ENCODE measurements around the gene GATC.

The GATC gene

GRCh38 chr12:120495731-120496412 is 49.6 kb downstream of the GATC start, which contains the start of gene DYNLL1:
DYNLL1 (plus strand) TSS chr12:120496113; CDS start chr12:120496422, 309 bp downstream.
- Histone ChIP-seq H3K27me3 (ENCODE audit: control insufficient read depth, insufficient read depth, low read length) (no peaks in the 10 kb centered on the region), H3K36me3 (ENCODE audit: control insufficient read depth, insufficient read depth, low read length) (peaks cover 9% of the 10 kb centered on the region), H3K9ac (ENCODE audit: low read depth, low read length) (peak within 1 kb of the TSS; percentile 68), H3K4me1 (ENCODE audit: control insufficient read depth, insufficient read depth, low read length) (peaks cover 10% of the 10 kb centered on the region), H3K4me3 (ENCODE audit: low read depth, low read length) (peak within 1 kb of the TSS; percentile 91), H3K9me3 (ENCODE audit: control insufficient read depth, insufficient read depth, low read length) (no peaks in the 10 kb centered on the region)

- H3K36me3 ChIP-seq (ENCODE audit: control insufficient read depth, insufficient read depth, low read length), result peaks cover 6% of the 10 kb centered on the region
- H3K9me3 ChIP-seq (ENCODE audit: control insufficient read depth, insufficient read depth, low read length), result no peaks in the 10 kb centered on the region
- H3K9ac ChIP-seq (ENCODE audit: low read depth, low read length), result peak overlapping the region; percentile 68
- peaks cover 10% of the 10 kb centered on the region for H3K4me1 ChIP-seq (ENCODE audit: control insufficient read depth, insufficient read depth, low read length)
- H3K27me3 ChIP-seq (ENCODE audit: control insufficient read depth, insufficient read depth, low read length), result no peaks in the 10 kb centered on the region
- H3K4me3 ChIP-seq (ENCODE audit: low read depth, low read length), result peak overlapping the region; percentile 81
Measured at GRCh38 chr12:120496413-120497340, 50.4 kb downstream of the GATC start.

- peaks cover 6% of the 10 kb centered on the region for H3K36me3 ChIP-seq (ENCODE audit: control insufficient read depth, insufficient read depth, low read length)
Measured at GRCh38 chr12:120497524-120498150, 51.4 kb downstream of the GATC start.

GRCh38 chr12:120498870-120499515 is 52.7 kb downstream of the GATC start:
- Histone ChIP-seq H3K9ac (ENCODE audit: low read depth, low read length) (no peak overlapping the region), H3K36me3 (ENCODE audit: control insufficient read depth, insufficient read depth, low read length) (peaks cover 6% of the 10 kb centered on the region), H3K27me3 (ENCODE audit: control insufficient read depth, insufficient read depth, low read length) (no peaks in the 10 kb centered on the region), H3K4me1 (ENCODE audit: control insufficient read depth, insufficient read depth, low read length) (peaks cover 11% of the 10 kb centered on the region), H3K9me3 (ENCODE audit: control insufficient read depth, insufficient read depth, low read length) (no peaks in the 10 kb centered on the region), H3K4me3 (ENCODE audit: low read depth, low read length) (no peak overlapping the region)

More at GRCh38 chr12:120497524-120498150, 51.4 kb downstream of the GATC start:
- Histone ChIP-seq H3K27me3 (ENCODE audit: control insufficient read depth, insufficient read depth, low read length) (no peaks in the 10 kb centered on the region), H3K4me1 (ENCODE audit: control insufficient read depth, insufficient read depth, low read length) (peaks cover 10% of the 10 kb centered on the region), H3K9me3 (ENCODE audit: control insufficient read depth, insufficient read depth, low read length) (no peaks in the 10 kb centered on the region), H3K4me3 (ENCODE audit: low read depth, low read length) (peak overlapping the region; percentile 81), H3K9ac (ENCODE audit: low read depth, low read length) (no peak overlapping the region)

GRCh38 chr12:120500581-120500980 is 54.3 kb downstream of the GATC start:
- Histone ChIP-seq H3K9ac (ENCODE audit: low read depth, low read length) (no peak overlapping the region), H3K4me1 (ENCODE audit: control insufficient read depth, insufficient read depth, low read length) (peaks cover 12% of the 10 kb centered on the region), H3K4me3 (ENCODE audit: low read depth, low read length) (no peak overlapping the region), H3K9me3 (ENCODE audit: control insufficient read depth, insufficient read depth, low read length) (no peaks in the 10 kb centered on the region), H3K36me3 (ENCODE audit: control insufficient read depth, insufficient read depth, low read length) (peaks cover 6% of the 10 kb centered on the region), H3K27me3 (ENCODE audit: control insufficient read depth, insufficient read depth, low read length) (no peaks in the 10 kb centered on the region)

GRCh38 chr12:120504587-120504986 is 58.3 kb downstream of the GATC start:
- no peak overlapping the region for H3K9ac ChIP-seq (ENCODE audit: low read depth, low read length)
- H3K36me3 ChIP-seq (ENCODE audit: control insufficient read depth, insufficient read depth, low read length), result no peaks in the 10 kb centered on the region
- no peaks in the 10 kb centered on the region for H3K27me3 ChIP-seq (ENCODE audit: control insufficient read depth, insufficient read depth, low read length)
- no peaks in the 10 kb centered on the region for H3K9me3 ChIP-seq (ENCODE audit: control insufficient read depth, insufficient read depth, low read length)
- H3K4me3 ChIP-seq (ENCODE audit: low read depth, low read length), result no peak overlapping the region
- peaks cover 7% of the 10 kb centered on the region for H3K4me1 ChIP-seq (ENCODE audit: control insufficient read depth, insufficient read depth, low read length)

- no peaks in the 10 kb centered on the region for H3K27me3 ChIP-seq (ENCODE audit: control insufficient read depth, insufficient read depth, low read length)
- no peak overlapping the region for H3K4me3 ChIP-seq (ENCODE audit: low read depth, low read length)
- peaks cover 4% of the 10 kb centered on the region for H3K36me3 ChIP-seq (ENCODE audit: control insufficient read depth, insufficient read depth, low read length)
- no peak overlapping the region for H3K9ac ChIP-seq (ENCODE audit: low read depth, low read length)
- H3K9me3 ChIP-seq (ENCODE audit: control insufficient read depth, insufficient read depth, low read length), result no peaks in the 10 kb centered on the region
- peaks cover 7% of the 10 kb centered on the region for H3K4me1 ChIP-seq (ENCODE audit: control insufficient read depth, insufficient read depth, low read length)
Measured at GRCh38 chr12:120508537-120508936, 62.3 kb downstream of the GATC start.
